Osteocyte (in vitro differentiated cells): ENCODE measurements around the gene TAGAP. TPM values are rescaled to one million over a fixed set of nuclear protein-coding genes. Genes with fewer than 3 reads are reported as not detected.

Experiments used
- DNase-seq: peaks from one replicate; pipeline ENCODE4 v3.0.0; 2021; ENCODE audit warnings: mixed read lengths; ENCODE audit not compliant: unreplicated experiment; ENCODE audit errors: extremely low spot score
- H3K27ac Mint-ChIP-seq: one replicate; pipeline ENCODE4 v1.8.0; 2021; ENCODE audit warnings: mild to moderate bottlenecking, mixed read lengths; ENCODE audit not compliant: unreplicated experiment
- H3K27me3 Mint-ChIP-seq: one replicate; pipeline ENCODE4 v1.8.0; 2021; ENCODE audit warnings: mixed read lengths; ENCODE audit not compliant: unreplicated experiment
- H3K36me3 Mint-ChIP-seq: one replicate; pipeline ENCODE4 v1.8.0; 2021; ENCODE audit warnings: mixed read lengths; ENCODE audit not compliant: unreplicated experiment
- H3K4me1 Mint-ChIP-seq: one replicate; pipeline ENCODE4 v1.8.0; 2021; ENCODE audit warnings: mixed read lengths; ENCODE audit not compliant: unreplicated experiment
- H3K4me3 Mint-ChIP-seq: one replicate; pipeline ENCODE4 v1.8.0; 2021; ENCODE audit warnings: mild to moderate bottlenecking, moderate library complexity, mixed read lengths; ENCODE audit not compliant: unreplicated experiment
- H3K9me3 Mint-ChIP-seq: one replicate; pipeline ENCODE4 v1.8.0; 2021; ENCODE audit warnings: mixed read lengths; ENCODE audit not compliant: unreplicated experiment
- CTCF ChIP-seq: fragments of 200-600 bp; sonication (generic); IDR thresholded peaks from 2 replicates; pipeline ENCODE4 v1.5.0; 2021; ENCODE audit warnings: antibody characterized with exemption, mild to moderate bottlenecking, moderate library complexity
- total RNA-seq: library from RNA; stranded (reverse); gene quantifications from 2 replicates; pipeline ENCODE4 v1.2.1, GENCODE V29; 2021

The TAGAP gene
- total RNA-seq, 1 donor from 2014 or later = not detected

- H3K27ac Mint-ChIP-seq = no peak overlapping the region
- no peaks in the 10 kb centered on the region for H3K9me3 Mint-ChIP-seq
- no peak for TF ChIP-seq CTCF
- H3K27me3 Mint-ChIP-seq = peaks cover 54% of the 10 kb centered on the region
- peak; percentile 73 for DNase-seq
- no peak overlapping the region for H3K4me3 Mint-ChIP-seq
- peaks cover 2% of the 10 kb centered on the region for H3K4me1 Mint-ChIP-seq
- H3K36me3 Mint-ChIP-seq = no peaks in the 10 kb centered on the region
Measured at GRCh38 chr6:159068904-159069578, 24.2 kb upstream of the TAGAP start.

- Mint-ChIP-seq H3K4me3 (no peak overlapping the region), H3K9me3 (no peaks in the 10 kb centered on the region), H3K36me3 (no peaks in the 10 kb centered on the region), H3K27ac (no peak overlapping the region), H3K4me1 (no peaks in the 10 kb centered on the region), H3K27me3 (peaks cover 65% of the 10 kb centered on the region)
- no peak for TF ChIP-seq CTCF
- no peak for DNase-seq
Measured at GRCh38 chr6:159067334-159067733, 22.5 kb upstream of the TAGAP start.

- H3K4me3 Mint-ChIP-seq = no peak overlapping the region
- no peaks in the 10 kb centered on the region for H3K36me3 Mint-ChIP-seq
- no peaks in the 10 kb centered on the region for H3K4me1 Mint-ChIP-seq
- DNase-seq = peak; percentile 2
- H3K9me3 Mint-ChIP-seq = no peaks in the 10 kb centered on the region
- no peak for TF ChIP-seq CTCF
- peaks cover 63% of the 10 kb centered on the region for H3K27me3 Mint-ChIP-seq
- H3K27ac Mint-ChIP-seq = no peak overlapping the region
Measured at GRCh38 chr6:159066483-159066882, 21.7 kb upstream of the TAGAP start.

- no peaks in the 10 kb centered on the region for H3K9me3 Mint-ChIP-seq
- H3K27me3 Mint-ChIP-seq = peaks cover 63% of the 10 kb centered on the region
- no peaks in the 10 kb centered on the region for H3K4me1 Mint-ChIP-seq
- H3K36me3 Mint-ChIP-seq = no peaks in the 10 kb centered on the region
- H3K27ac Mint-ChIP-seq = no peak overlapping the region
- H3K4me3 Mint-ChIP-seq = no peak overlapping the region
- DNase-seq = peak; percentile 44
- TF ChIP-seq CTCF = no peak
Measured at GRCh38 chr6:159065759-159066329, 21.1 kb upstream of the TAGAP start.

GRCh38 chr6:159065091-159065490 is 20.3 kb upstream of the TAGAP start:
- Mint-ChIP-seq H3K27ac (no peak overlapping the region), H3K36me3 (no peaks in the 10 kb centered on the region), H3K9me3 (no peaks in the 10 kb centered on the region), H3K4me3 (no peak overlapping the region), H3K4me1 (no peaks in the 10 kb centered on the region), H3K27me3 (peaks cover 67% of the 10 kb centered on the region)
- peak; percentile 56 for DNase-seq
- no peak for TF ChIP-seq CTCF
